H9 (cell line): ENCODE measurements around the gene WNT8A. TPM values are rescaled to one million over a fixed set of nuclear protein-coding genes. Genes with fewer than 3 reads are reported as not detected.

Experiments used
- DNase-seq: peaks from one replicate; pipeline ENCODE4 v3.0.0-alpha.2; 2017
- H2AFZ ChIP-seq: one replicate; pipeline ENCODE4 v1.6.1; 2013; ENCODE audit warnings: mild to moderate bottlenecking, low read length, control low read depth, moderate library complexity
- H2AK5ac ChIP-seq: 2 replicates; pipeline ENCODE4 v1.6.1; 2013; ENCODE audit warnings: low read length, control low read depth, mixed read lengths; ENCODE audit not compliant: insufficient read length
- H2BK120ac ChIP-seq: one replicate; pipeline ENCODE4 v1.6.1; 2013; ENCODE audit warnings: low read depth, mild to moderate bottlenecking, low read length, control low read depth, inconsistent platforms; ENCODE audit not compliant: poor library complexity, severe bottlenecking
- H2BK12ac ChIP-seq: 2 replicates; pipeline ENCODE4 v1.6.1; 2013; ENCODE audit warnings: low read length, control low read depth, mixed read lengths, low read depth; ENCODE audit not compliant: insufficient read length
- H2BK15ac ChIP-seq: 2 replicates; pipeline ENCODE4 v1.6.1; 2013; ENCODE audit warnings: low read depth, low read length, control low read depth
- H2BK20ac ChIP-seq: one replicate; pipeline ENCODE4 v1.6.1; 2013; ENCODE audit warnings: low read depth, mild to moderate bottlenecking, low read length, control low read depth, inconsistent platforms; ENCODE audit not compliant: poor library complexity, severe bottlenecking
- H2BK5ac ChIP-seq: 2 replicates; pipeline ENCODE4 v1.6.1; 2013; ENCODE audit warnings: low read length, control low read depth, mixed read lengths; ENCODE audit not compliant: insufficient read length
- H3K14ac ChIP-seq: 2 replicates; pipeline ENCODE4 v1.6.1; 2013; ENCODE audit warnings: low read length, control low read depth; ENCODE audit not compliant: insufficient read depth
- H3K18ac ChIP-seq: 2 replicates; pipeline ENCODE4 v1.6.1; 2013; ENCODE audit warnings: low read depth, mild to moderate bottlenecking, mixed read lengths, low read length, control low read depth; ENCODE audit not compliant: insufficient read length
- H3K23ac ChIP-seq: 2 replicates; pipeline ENCODE4 v1.6.1; 2013; ENCODE audit warnings: low read length, control low read depth, mixed read lengths, low read depth; ENCODE audit not compliant: insufficient read length
- H3K23me2 ChIP-seq: 2 replicates; pipeline ENCODE4 v1.6.1; 2013; ENCODE audit warnings: low read depth, mild to moderate bottlenecking, mixed read lengths, low read length, control low read depth; ENCODE audit not compliant: insufficient read length, poor library complexity, severe bottlenecking
- H3K27ac ChIP-seq: 2 replicates; pipeline ENCODE4 v1.5.1; 2013; ENCODE audit warnings: low read length, control low read depth, mixed read lengths, low read depth; ENCODE audit not compliant: insufficient read length
- H3K27me3 ChIP-seq: 2 replicates; pipeline ENCODE4 v1.6.1; 2013; ENCODE audit warnings: low read length, control low read depth, inconsistent platforms; ENCODE audit not compliant: insufficient read depth
- H3K4ac ChIP-seq: 2 replicates; pipeline ENCODE4 v1.6.1; 2013; ENCODE audit warnings: low read depth, mild to moderate bottlenecking, control low read depth, inconsistent platforms, low read length, moderate library complexity
- H3K4me1 ChIP-seq: 2 replicates; pipeline ENCODE4 v1.6.1; 2013; ENCODE audit warnings: low read length, control low read depth, inconsistent platforms; ENCODE audit not compliant: insufficient read depth
- H3K4me2 ChIP-seq: 2 replicates; pipeline ENCODE4 v1.6.1; 2013; ENCODE audit warnings: low read length, control low read depth, mixed read lengths; ENCODE audit not compliant: insufficient read length, insufficient read depth
- H3K56ac ChIP-seq: 2 replicates; pipeline ENCODE4 v1.6.1; 2013; ENCODE audit warnings: low read depth, mild to moderate bottlenecking, mixed read lengths, low read length, control low read depth; ENCODE audit not compliant: insufficient read length
- H3K79me1 ChIP-seq: 2 replicates; pipeline ENCODE4 v1.6.1; 2013; ENCODE audit warnings: low read depth, mild to moderate bottlenecking, moderate library complexity, low read length, control low read depth, inconsistent platforms; ENCODE audit not compliant: insufficient read depth, poor library complexity, severe bottlenecking
- H3K79me2 ChIP-seq: 2 replicates; pipeline ENCODE4 v1.6.1; 2013; ENCODE audit warnings: low read length, control low read depth, inconsistent platforms; ENCODE audit not compliant: insufficient read depth
- H3K9ac ChIP-seq: 2 replicates; pipeline ENCODE4 v1.6.1; 2013; ENCODE audit warnings: low read length, control low read depth, mixed read lengths; ENCODE audit not compliant: insufficient read length; ENCODE audit errors: extremely low read depth
- H3K9me3 ChIP-seq: one replicate; pipeline ENCODE4 v1.6.1; 2013; ENCODE audit warnings: low read depth, low read length, inconsistent platforms; ENCODE audit not compliant: control insufficient read depth
- H3T11ph ChIP-seq: one replicate; pipeline ENCODE4 v1.6.1; 2013; ENCODE audit warnings: mild to moderate bottlenecking, low read length, control low read depth, inconsistent platforms
- H4K20me1 ChIP-seq: one replicate; pipeline ENCODE4 v1.6.1; 2013; ENCODE audit not compliant: control insufficient read depth, insufficient read length, insufficient read depth
- H4K5ac ChIP-seq: 2 replicates; pipeline ENCODE4 v1.6.1; 2013; ENCODE audit warnings: low read depth, mild to moderate bottlenecking, mixed read lengths, low read length, control low read depth; ENCODE audit not compliant: insufficient read length
- H4K8ac ChIP-seq: replicated peaks from 2 replicates; pipeline ENCODE4 v1.6.1; 2013; ENCODE audit warnings: low read length, control low read depth, mixed read lengths, low read depth; ENCODE audit not compliant: insufficient read length
- H4K91ac ChIP-seq: 2 replicates; pipeline ENCODE4 v1.6.1; 2013; ENCODE audit warnings: low read depth, mild to moderate bottlenecking, moderate library complexity, mixed read lengths, low read length, control low read depth; ENCODE audit not compliant: insufficient read length
- H3K27ac Mint-ChIP-seq, 3 experiments: 2 replicates in 2 of 3; 3 replicates in 1 of 3; pipeline ENCODE4 v1.8.0; 2020 to 2021; ENCODE audit warnings: mixed read lengths in 3 of 3, mild to moderate bottlenecking in 1 of 3, moderate library complexity in 1 of 3
- H3K27me3 Mint-ChIP-seq: 2 replicates; pipeline ENCODE4 v1.8.0; 2021; ENCODE audit warnings: low read depth, mild to moderate bottlenecking, moderate library complexity, mixed read lengths
- H3K36me3 Mint-ChIP-seq, 3 experiments: 2 replicates in 2 of 3; 3 replicates in 1 of 3; pipeline ENCODE4 v1.8.0; 2020 to 2021; ENCODE audit warnings: low read depth in 3 of 3, mixed read lengths in 3 of 3; ENCODE audit not compliant: insufficient read depth in 1 of 3
- H3K4me1 Mint-ChIP-seq, 2 experiments: 2 replicates each; pipeline ENCODE4 v1.8.0; 2020; ENCODE audit warnings: mixed read lengths in 2 of 2
- H3K4me3 Mint-ChIP-seq, 2 experiments: 2 replicates in 1 of 2; 3 replicates in 1 of 2; pipeline ENCODE4 v1.8.0; 2020 to 2021; ENCODE audit warnings: mild to moderate bottlenecking in 2 of 2, mixed read lengths in 2 of 2, moderate library complexity in 1 of 2
- H3K9me3 Mint-ChIP-seq, 2 experiments: 2 replicates in 1 of 2; 3 replicates in 1 of 2; pipeline ENCODE4 v1.8.0; 2020; ENCODE audit warnings: mild to moderate bottlenecking in 2 of 2, mixed read lengths in 2 of 2, moderate library complexity in 1 of 2
- WGBS: extraction: QIAGEN DNeasy Blood & Tissue Kit; methylation state at CpG from one replicate; pipeline ENCODE4 v1.1.7; 2013; ENCODE audit warnings: missing lambda C conversion rate, low lambda C conversion rate, mixed read lengths; ENCODE audit not compliant: insufficient read length; ENCODE audit errors: extremely low coverage; 5-methylcytosine and 5-hydroxymethylcytosine counted together
- total RNA-seq: library from RNA; stranded (reverse); gene quantifications from 2 replicates; pipeline ENCODE4 v1.2.1, GENCODE V29; 2021
- TF ChIP-seq, protein P1 (sequence below): fragments of 200-600 bp; sonication (generic); conservative IDR thresholded peaks from 3 replicates; pipeline ENCODE4 v1.8.0; 2021; ENCODE audit warnings: antibody characterized with exemption, mild to moderate bottlenecking

The WNT8A gene
- total RNA-seq, 1 experiment from 2014 or later = 0.33 TPM

DNA sequence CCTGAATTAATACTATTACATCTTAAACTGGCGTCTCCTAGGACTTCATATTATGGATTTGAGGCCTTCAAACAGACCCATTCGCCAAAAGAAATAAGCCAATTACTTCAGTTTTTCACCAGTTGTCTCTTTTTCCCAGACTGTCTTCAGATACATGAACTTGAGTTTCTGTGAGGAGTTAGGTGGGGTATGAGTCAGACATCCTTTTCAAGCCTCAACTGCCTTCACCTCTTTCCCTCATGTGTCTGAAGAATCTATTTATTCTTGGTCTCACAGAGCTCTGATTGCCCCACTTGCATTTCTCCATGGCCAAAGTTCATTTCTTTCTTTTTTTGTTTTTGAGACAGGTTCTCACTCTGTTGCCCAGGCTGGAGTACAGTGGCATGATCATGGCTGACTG is 12.5 kb downstream of the WNT8A start:
- H4K8ac ChIP-seq = no peak overlapping the region
- no CpG with 5 or more reads among the region's 2 CpGs for WGBS
- no peak overlapping the region for H3K56ac ChIP-seq
- Mint-ChIP-seq H3K4me1 (peaks cover 63 to 66% of the 10 kb centered on the region in 2 experiments), H3K36me3 (no peaks in the 10 kb centered on the region), H3K4me3 (peak overlapping the region in 1 of 2 experiments; percentile 35; a peak in 1 of 5 replicates), H3K27me3 (peaks cover 92% of the 10 kb centered on the region), H3K27ac (no peak overlapping the region), H3K9me3 (peaks cover 0 to 2% of the 10 kb centered on the region in 2 experiments; a peak in 2 of 5 replicates)
- H3K23ac ChIP-seq = no peak overlapping the region
- H2AFZ ChIP-seq = no peak overlapping the region
- H2BK5ac ChIP-seq = no peak overlapping the region
- H2BK12ac ChIP-seq = no peak overlapping the region
- H3K18ac ChIP-seq = no peak overlapping the region
- H2BK120ac ChIP-seq = no peak overlapping the region
- H3K9me3 ChIP-seq = no peaks in the 10 kb centered on the region
- peaks cover 46% of the 10 kb centered on the region for H3K27me3 ChIP-seq
- TF ChIP-seq, protein P1, sequence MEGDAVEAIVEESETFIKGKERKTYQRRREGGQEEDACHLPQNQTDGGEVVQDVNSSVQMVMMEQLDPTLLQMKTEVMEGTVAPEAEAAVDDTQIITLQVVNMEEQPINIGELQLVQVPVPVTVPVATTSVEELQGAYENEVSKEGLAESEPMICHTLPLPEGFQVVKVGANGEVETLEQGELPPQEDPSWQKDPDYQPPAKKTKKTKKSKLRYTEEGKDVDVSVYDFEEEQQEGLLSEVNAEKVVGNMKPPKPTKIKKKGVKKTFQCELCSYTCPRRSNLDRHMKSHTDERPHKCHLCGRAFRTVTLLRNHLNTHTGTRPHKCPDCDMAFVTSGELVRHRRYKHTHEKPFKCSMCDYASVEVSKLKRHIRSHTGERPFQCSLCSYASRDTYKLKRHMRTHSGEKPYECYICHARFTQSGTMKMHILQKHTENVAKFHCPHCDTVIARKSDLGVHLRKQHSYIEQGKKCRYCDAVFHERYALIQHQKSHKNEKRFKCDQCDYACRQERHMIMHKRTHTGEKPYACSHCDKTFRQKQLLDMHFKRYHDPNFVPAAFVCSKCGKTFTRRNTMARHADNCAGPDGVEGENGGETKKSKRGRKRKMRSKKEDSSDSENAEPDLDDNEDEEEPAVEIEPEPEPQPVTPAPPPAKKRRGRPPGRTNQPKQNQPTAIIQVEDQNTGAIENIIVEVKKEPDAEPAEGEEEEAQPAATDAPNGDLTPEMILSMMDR = no peak
- H3K4me2 ChIP-seq = peak overlapping the region; percentile 30
- no peak overlapping the region for H3K4ac ChIP-seq
- no peak overlapping the region for H3K27ac ChIP-seq
- H3K79me1 ChIP-seq = no peaks in the 10 kb centered on the region
- H3K23me2 ChIP-seq = no peaks in the 10 kb centered on the region
- H3K79me2 ChIP-seq = no peaks in the 10 kb centered on the region
- no peak overlapping the region for H4K91ac ChIP-seq
- H4K20me1 ChIP-seq = no peaks in the 10 kb centered on the region
- no peak overlapping the region for H3K14ac ChIP-seq
- H2BK15ac ChIP-seq = no peak overlapping the region
- no peak overlapping the region for H4K5ac ChIP-seq
- H3T11ph ChIP-seq = no peak overlapping the region
- H3K4me1 ChIP-seq = peaks cover 11% of the 10 kb centered on the region; the same call in 1 of the 2 replicates
- no peak overlapping the region for H2AK5ac ChIP-seq
- no peak overlapping the region for H3K9ac ChIP-seq
- DNase-seq = no peak
- H2BK20ac ChIP-seq = no peak overlapping the region
